Chondrocyte (in vitro differentiated cells): ENCODE measurements around the gene GNB1L. TPM values are rescaled to one million over a fixed set of nuclear protein-coding genes. Genes with fewer than 3 reads are reported as not detected.

Source experiments
- DNase-seq: peaks from one replicate; pipeline ENCODE4 v3.0.0; 2021; ENCODE audit warnings: mixed read lengths, low spot score
- H3K27ac Mint-ChIP-seq: one replicate; pipeline ENCODE4 v1.8.0; 2021; ENCODE audit warnings: mild to moderate bottlenecking, moderate library complexity, mixed read lengths; ENCODE audit not compliant: unreplicated experiment
- H3K27me3 Mint-ChIP-seq: 2 replicates; pipeline ENCODE4 v1.8.0; 2021; ENCODE audit warnings: low read depth, mixed read lengths
- H3K36me3 Mint-ChIP-seq: 2 replicates; pipeline ENCODE4 v1.8.0; 2021; ENCODE audit warnings: low read depth, mixed read lengths
- H3K4me1 Mint-ChIP-seq: 2 replicates; pipeline ENCODE4 v1.8.0; 2021; ENCODE audit warnings: low read depth, mild to moderate bottlenecking, mixed read lengths
- H3K4me3 Mint-ChIP-seq: one replicate; pipeline ENCODE4 v1.8.0; 2021; ENCODE audit warnings: mild to moderate bottlenecking, moderate library complexity, mixed read lengths; ENCODE audit not compliant: unreplicated experiment
- H3K9me3 Mint-ChIP-seq: 2 replicates; pipeline ENCODE4 v1.8.0; 2021; ENCODE audit warnings: low read depth, mixed read lengths
- long read RNA-seq: library from polyadenylated mRNA; stranded (forward); transcript quantifications from one replicate; pipeline ENCODE4 v2.0.0, GENCODE V29; 2021
- total RNA-seq: library from RNA; stranded (reverse); gene quantifications from 3 replicates; pipeline ENCODE4 v1.2.1, GENCODE V29; 2021
- TF ChIP-seq, protein P1 (sequence below): fragments of 200-600 bp; sonication (generic); IDR thresholded peaks from 2 replicates; pipeline ENCODE4 v1.5.0; 2021; ENCODE audit warnings: antibody characterized with exemption, mild to moderate bottlenecking, moderate library complexity

Gene GNB1L, protein sequence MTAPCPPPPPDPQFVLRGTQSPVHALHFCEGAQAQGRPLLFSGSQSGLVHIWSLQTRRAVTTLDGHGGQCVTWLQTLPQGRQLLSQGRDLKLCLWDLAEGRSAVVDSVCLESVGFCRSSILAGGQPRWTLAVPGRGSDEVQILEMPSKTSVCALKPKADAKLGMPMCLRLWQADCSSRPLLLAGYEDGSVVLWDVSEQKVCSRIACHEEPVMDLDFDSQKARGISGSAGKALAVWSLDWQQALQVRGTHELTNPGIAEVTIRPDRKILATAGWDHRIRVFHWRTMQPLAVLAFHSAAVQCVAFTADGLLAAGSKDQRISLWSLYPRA
- 4.9 to 5.3 TPM (median 5.0 TPM) in 3 replicates for total RNA-seq
- long read RNA-seq, full-length matches to known transcripts = 8 of 12 reads
- long read RNA-seq, partial matches to known transcripts = 0 of 12 reads
- long read RNA-seq, other reads (novel, unspliced or antisense) = 4 of 12 reads

DNA sequence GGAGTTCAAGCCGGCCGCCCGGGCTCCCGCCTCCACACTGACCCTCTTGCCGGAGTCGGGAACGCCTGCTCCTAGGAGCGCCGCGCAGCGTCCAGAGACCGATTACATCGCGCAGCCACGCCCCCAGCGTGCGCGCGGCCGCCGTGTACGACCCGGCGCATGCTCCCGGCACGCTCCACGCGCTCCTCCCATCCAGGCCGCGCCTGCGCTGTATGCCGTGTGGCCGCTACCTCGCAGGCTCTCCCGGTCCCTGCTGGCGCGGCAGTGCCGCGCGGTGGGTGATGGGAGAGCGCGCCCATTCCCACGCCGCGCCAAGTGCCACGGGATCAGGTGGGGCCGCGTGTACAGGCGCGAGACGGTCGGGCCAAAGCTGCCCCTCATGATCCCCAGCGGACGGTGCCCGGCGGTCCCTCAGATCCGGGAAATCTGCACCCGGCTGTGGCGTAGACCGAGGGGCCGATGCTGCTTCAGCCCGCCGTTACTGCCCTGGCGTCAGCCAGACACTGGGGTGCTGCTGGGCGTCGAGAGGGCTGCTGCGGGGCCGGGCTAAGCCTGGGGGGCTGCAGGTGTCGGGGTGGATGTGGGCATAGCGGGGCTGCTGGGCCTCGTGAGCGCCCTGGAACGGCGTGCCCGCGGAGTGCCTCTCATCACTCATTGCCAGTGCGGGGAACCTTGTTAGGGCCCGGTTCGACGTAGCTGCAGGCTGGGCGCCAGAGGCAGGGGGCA lies at the start of gene GNB1L, which contains the start of gene RTL10:
Gene GNB1L (minus strand): TSS at position 97 of the 726 bp plus-strand sequence. CDS start 33,519 bp downstream, outside the sequence.
Gene RTL10 (minus strand): TSS at position 97 of the 726 bp plus-strand sequence. CDS start 2,613 bp downstream, outside the sequence.
- Mint-ChIP-seq H3K9me3 (no peaks in the 10 kb centered on the region), H3K27ac (peak within 1 kb of the TSS; percentile 93), H3K27me3 (no peaks in the 10 kb centered on the region), H3K36me3 (peaks cover 9% of the 10 kb centered on the region), H3K4me1 (peaks cover 30% of the 10 kb centered on the region), H3K4me3 (peak within 1 kb of the TSS; percentile 90)
- TF ChIP-seq, protein P1, sequence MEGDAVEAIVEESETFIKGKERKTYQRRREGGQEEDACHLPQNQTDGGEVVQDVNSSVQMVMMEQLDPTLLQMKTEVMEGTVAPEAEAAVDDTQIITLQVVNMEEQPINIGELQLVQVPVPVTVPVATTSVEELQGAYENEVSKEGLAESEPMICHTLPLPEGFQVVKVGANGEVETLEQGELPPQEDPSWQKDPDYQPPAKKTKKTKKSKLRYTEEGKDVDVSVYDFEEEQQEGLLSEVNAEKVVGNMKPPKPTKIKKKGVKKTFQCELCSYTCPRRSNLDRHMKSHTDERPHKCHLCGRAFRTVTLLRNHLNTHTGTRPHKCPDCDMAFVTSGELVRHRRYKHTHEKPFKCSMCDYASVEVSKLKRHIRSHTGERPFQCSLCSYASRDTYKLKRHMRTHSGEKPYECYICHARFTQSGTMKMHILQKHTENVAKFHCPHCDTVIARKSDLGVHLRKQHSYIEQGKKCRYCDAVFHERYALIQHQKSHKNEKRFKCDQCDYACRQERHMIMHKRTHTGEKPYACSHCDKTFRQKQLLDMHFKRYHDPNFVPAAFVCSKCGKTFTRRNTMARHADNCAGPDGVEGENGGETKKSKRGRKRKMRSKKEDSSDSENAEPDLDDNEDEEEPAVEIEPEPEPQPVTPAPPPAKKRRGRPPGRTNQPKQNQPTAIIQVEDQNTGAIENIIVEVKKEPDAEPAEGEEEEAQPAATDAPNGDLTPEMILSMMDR = peak; percentile 38
- DNase-seq = peak; percentile 99

DNA sequence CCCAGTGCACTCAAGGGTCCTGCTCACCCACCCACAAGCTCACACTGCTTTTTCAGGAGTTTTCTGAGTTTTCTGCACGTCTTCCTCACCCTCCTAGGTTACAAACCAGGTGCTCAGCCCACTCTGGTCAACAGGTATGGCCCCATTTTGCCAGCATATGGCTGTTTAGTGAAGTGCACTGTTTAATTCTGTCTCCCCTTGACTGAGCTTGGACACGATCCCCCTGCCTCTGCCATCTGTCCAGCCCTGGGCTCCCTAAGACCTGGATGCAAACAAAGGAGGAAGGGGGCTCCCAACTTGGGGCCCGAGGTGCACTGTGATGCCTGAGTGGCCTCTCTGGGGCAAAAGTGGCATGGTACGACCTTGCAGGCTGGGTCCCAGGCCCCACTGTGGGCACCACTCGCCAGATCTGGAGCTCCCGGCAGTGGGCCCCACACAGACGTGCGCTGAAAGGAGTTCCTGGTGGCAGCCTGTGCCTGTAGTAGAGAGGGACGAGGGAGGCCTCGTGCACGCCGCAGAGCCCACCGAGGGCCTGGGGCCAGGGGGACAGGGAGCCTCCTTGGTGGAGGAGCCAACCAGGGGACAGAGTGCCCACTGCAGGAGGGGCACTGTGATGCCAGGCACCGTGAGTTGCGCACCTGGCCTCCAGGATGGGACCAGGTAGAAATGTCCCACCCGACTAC lies 49.6 kb upstream of the GNB1L start:
- H3K36me3 Mint-ChIP-seq = peaks cover 3% of the 10 kb centered on the region
- DNase-seq = no peak
- peaks cover 21% of the 10 kb centered on the region for H3K4me1 Mint-ChIP-seq
- H3K27me3 Mint-ChIP-seq = no peaks in the 10 kb centered on the region
- no peak overlapping the region for H3K4me3 Mint-ChIP-seq
- no peaks in the 10 kb centered on the region for H3K9me3 Mint-ChIP-seq
- no peak overlapping the region for H3K27ac Mint-ChIP-seq
- TF ChIP-seq, protein P1 = no peak

DNA sequence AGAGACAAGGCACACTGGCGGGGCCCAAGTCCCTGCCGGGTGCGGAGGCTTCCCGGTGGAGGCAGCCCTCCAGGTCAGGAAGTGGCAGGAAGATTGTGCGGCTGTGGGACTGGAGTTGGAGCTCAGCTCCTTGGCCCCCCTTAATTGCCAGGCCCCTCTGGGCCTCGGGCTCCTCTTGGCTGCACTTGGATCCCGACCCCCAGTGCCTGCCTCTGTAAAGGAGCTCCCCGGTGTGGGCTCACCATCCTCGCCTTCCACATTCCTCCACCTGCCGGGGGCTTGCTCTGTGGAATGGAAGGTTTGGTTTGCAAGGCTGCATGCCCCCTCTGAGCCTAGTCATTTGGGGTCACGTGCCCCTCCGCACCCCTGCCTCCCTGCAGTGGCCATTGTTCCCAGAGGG lies 48.8 kb upstream of the GNB1L start:
- peaks cover 21% of the 10 kb centered on the region for H3K4me1 Mint-ChIP-seq

DNA sequence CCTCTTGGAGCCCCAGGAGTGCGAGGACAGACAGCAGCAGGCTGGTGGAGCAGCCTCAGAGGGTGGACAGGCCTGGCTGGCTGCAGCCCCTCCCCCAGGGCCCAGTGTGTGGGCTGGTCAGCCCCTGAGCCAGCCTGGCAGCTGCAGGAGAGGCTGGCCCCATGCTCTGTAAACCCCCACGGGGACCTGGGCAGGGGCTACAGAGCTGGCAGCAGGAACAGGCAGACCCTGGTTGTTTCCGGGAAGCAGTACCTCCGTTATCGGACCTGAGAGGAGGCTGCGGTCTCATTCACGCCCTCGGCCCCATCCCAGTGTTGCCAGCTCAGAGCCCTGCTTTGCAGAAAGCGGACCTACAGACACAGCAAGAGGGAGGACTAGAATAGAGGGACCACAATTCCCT lies 48.4 kb upstream of the GNB1L start:
- H3K4me3 Mint-ChIP-seq = no peak overlapping the region
- DNase-seq = no peak
- H3K9me3 Mint-ChIP-seq = no peaks in the 10 kb centered on the region
- H3K27me3 Mint-ChIP-seq = no peaks in the 10 kb centered on the region
- H3K36me3 Mint-ChIP-seq = peaks cover 2% of the 10 kb centered on the region
- peaks cover 21% of the 10 kb centered on the region for H3K4me1 Mint-ChIP-seq
- no peak overlapping the region for H3K27ac Mint-ChIP-seq
- TF ChIP-seq, protein P1 = no peak

More for the DNA sequence above, 48.8 kb upstream of the GNB1L start:
- Mint-ChIP-seq H3K36me3 (peaks cover 4% of the 10 kb centered on the region), H3K27ac (no peak overlapping the region), H3K4me3 (no peak overlapping the region), H3K27me3 (no peaks in the 10 kb centered on the region), H3K9me3 (no peaks in the 10 kb centered on the region)
- DNase-seq = no peak
- TF ChIP-seq, protein P1 = no peak
